ENCODE measurements around the gene RFPL3.

GRCh38 chr22:32376681-32377080 is 19.0 kb downstream of the RFPL3 start:
- TF ChIP-seq CTCF (IDR thresholded peaks at IDR 0.05) (no peak), POLR2A (IDR thresholded peaks at IDR 0.05) (no peak)
